Measurements from ENCODE around the gene RELN.
"Not testable (repeated sequence)": the region's sequence is repeated elsewhere in the genome, so short reads cannot be mapped to it uniquely, and the experiment has no call there.

Gene RELN

GRCh38 chr7:103784646-103785286 lies 204.7 kb downstream of the RELN start:
- Histone ChIP-seq H4K20me1 (ENCODE audit: insufficient read depth, low read length, poor library complexity, severe bottlenecking) (no peaks in the 10 kb centered on the region), H3K4me2 (ENCODE audit: low read depth, low read length, poor library complexity, severe bottlenecking) (no peak overlapping the region), H3K79me2 (ENCODE audit: insufficient read depth, low read length) (no peaks in the 10 kb centered on the region), H3K4me3 (ENCODE audit: low read length, poor library complexity, severe bottlenecking) (no peak overlapping the region), H3K27me3 (ENCODE audit: insufficient read depth, low read length, poor library complexity, severe bottlenecking) (no peaks in the 10 kb centered on the region), H2AFZ (ENCODE audit: low read length) (no peak overlapping the region), H3F3A (ENCODE audit: low read depth) (no peaks in the 10 kb centered on the region), H3K9ac (ENCODE audit: low read depth, low read length, poor library complexity, severe bottlenecking) (no peak overlapping the region), H3K4me1 (ENCODE audit: insufficient read depth, low read length, poor library complexity, severe bottlenecking) (no peaks in the 10 kb centered on the region), H3K36me3 (ENCODE audit: insufficient read depth, low read length) (no peaks in the 10 kb centered on the region), H3K9me2 (replicated peaks; ENCODE audit: low read depth, low read length) (no peaks in the 10 kb centered on the region), H3K9me3 (ENCODE audit: insufficient read depth, low read depth, low read length) (no peaks in the 10 kb centered on the region)
- TF ChIP-seq EZH2phosphoT487 (IDR thresholded peaks at IDR 0.05; ENCODE audit: borderline replicate concordance) (no peak), CTCF (conservative IDR thresholded peaks at IDR 0.05; ENCODE audit: low read length) (no peak)

- no peaks in the 10 kb centered on the region for H3K27me3 ChIP-seq (ENCODE audit: insufficient read depth, low read length, poor library complexity, severe bottlenecking)
- no peak overlapping the region for H2AFZ ChIP-seq (ENCODE audit: low read length)
- H3K9me3 ChIP-seq (ENCODE audit: insufficient read depth, low read depth, low read length) = no peaks in the 10 kb centered on the region
- no peaks in the 10 kb centered on the region for H3K79me2 ChIP-seq (ENCODE audit: insufficient read depth, low read length)
- H3K9ac ChIP-seq (ENCODE audit: low read depth, low read length, poor library complexity, severe bottlenecking) = no peak overlapping the region
- no peak overlapping the region for H3K4me2 ChIP-seq (ENCODE audit: low read depth, low read length, poor library complexity, severe bottlenecking)
- H3F3A ChIP-seq (ENCODE audit: low read depth) = no peaks in the 10 kb centered on the region
- H3K4me3 ChIP-seq (ENCODE audit: low read length, poor library complexity, severe bottlenecking) = no peak overlapping the region
- H3K4me1 ChIP-seq (ENCODE audit: insufficient read depth, low read length, poor library complexity, severe bottlenecking) = no peaks in the 10 kb centered on the region
- H3K36me3 ChIP-seq (ENCODE audit: insufficient read depth, low read length) = no peaks in the 10 kb centered on the region
- TF ChIP-seq EZH2phosphoT487 (IDR thresholded peaks at IDR 0.05; ENCODE audit: borderline replicate concordance) = no peak
- no peak for TF ChIP-seq CTCF (conservative IDR thresholded peaks at IDR 0.05; ENCODE audit: low read length)
- H4K20me1 ChIP-seq (ENCODE audit: insufficient read depth, low read length, poor library complexity, severe bottlenecking) = no peaks in the 10 kb centered on the region
- no peaks in the 10 kb centered on the region for H3K9me2 ChIP-seq (replicated peaks; ENCODE audit: low read depth, low read length)
Observed at GRCh38 chr7:103781409-103781808, 208.0 kb downstream of the RELN start.

DNA sequence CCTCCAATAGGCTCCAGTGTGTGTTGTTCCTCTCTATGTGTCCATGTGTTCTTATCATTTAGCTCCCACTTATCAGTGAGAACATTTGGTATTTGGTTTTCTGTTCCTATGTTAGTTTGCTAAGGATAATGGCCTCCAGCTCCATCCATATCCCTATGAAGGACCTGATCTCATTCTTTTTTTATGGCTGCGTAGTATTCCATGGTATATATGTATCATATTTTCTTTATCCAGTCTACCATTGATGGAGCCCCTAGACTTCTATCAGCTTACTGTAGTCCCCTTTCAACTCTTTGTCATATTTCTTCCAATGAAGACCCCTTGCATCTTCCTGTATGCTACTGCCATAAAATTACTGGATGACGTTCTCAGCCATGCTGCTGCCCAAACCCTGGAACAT lies 208.9 kb downstream of the RELN start:
- H3K4me3 ChIP-seq (ENCODE audit: low read length, poor library complexity, severe bottlenecking); H2AFZ ChIP-seq (ENCODE audit: low read length); H3K36me3 ChIP-seq (ENCODE audit: insufficient read depth, low read length); H3K4me1 ChIP-seq (ENCODE audit: insufficient read depth, low read length, poor library complexity, severe bottlenecking); H3K79me2 ChIP-seq (ENCODE audit: insufficient read depth, low read length); H3K9ac ChIP-seq (ENCODE audit: low read depth, low read length, poor library complexity, severe bottlenecking); H3F3A ChIP-seq (ENCODE audit: low read depth); H3K4me2 ChIP-seq (ENCODE audit: low read depth, low read length, poor library complexity, severe bottlenecking); H3K27me3 ChIP-seq (ENCODE audit: insufficient read depth, low read length, poor library complexity, severe bottlenecking); H3K9me3 ChIP-seq (ENCODE audit: insufficient read depth, low read depth, low read length); H4K20me1 ChIP-seq (ENCODE audit: insufficient read depth, low read length, poor library complexity, severe bottlenecking); H3K9me2 ChIP-seq (replicated peaks; ENCODE audit: low read depth, low read length): not testable (repeated sequence)

DNA sequence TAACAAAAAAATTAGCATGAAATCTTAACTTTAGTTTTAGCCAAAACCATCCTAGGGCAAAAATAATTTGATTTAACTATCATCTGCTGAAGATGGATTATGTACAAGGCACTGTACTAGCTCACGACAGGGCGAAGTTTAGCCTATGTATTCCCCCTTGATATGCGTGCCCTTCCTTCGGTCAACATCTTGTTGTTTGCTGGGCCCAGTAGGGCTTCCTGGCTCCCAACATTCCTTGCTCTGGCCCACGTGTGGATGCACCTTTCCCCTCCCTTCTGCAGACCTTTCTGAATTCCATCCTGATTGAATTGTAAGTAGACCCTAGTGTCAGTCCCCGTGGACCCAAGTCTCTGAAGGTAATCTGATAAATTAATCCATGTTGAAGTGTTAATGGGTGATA lies 212.0 kb downstream of the RELN start:
- H3K9me3 ChIP-seq (ENCODE audit: insufficient read depth, low read depth, low read length) = no peaks in the 10 kb centered on the region
- H3K9me2 ChIP-seq (replicated peaks; ENCODE audit: low read depth, low read length) = no peaks in the 10 kb centered on the region
- no peak overlapping the region for H2AFZ ChIP-seq (ENCODE audit: low read length)
- H3K36me3 ChIP-seq (ENCODE audit: insufficient read depth, low read length) = no peaks in the 10 kb centered on the region
- H3K27me3 ChIP-seq (ENCODE audit: insufficient read depth, low read length, poor library complexity, severe bottlenecking) = no peaks in the 10 kb centered on the region
- H3K4me1 ChIP-seq (ENCODE audit: insufficient read depth, low read length, poor library complexity, severe bottlenecking) = no peaks in the 10 kb centered on the region
- no peaks in the 10 kb centered on the region for H3F3A ChIP-seq (ENCODE audit: low read depth)
- H3K4me3 ChIP-seq (ENCODE audit: low read length, poor library complexity, severe bottlenecking) = no peak overlapping the region
- H3K9ac ChIP-seq (ENCODE audit: low read depth, low read length, poor library complexity, severe bottlenecking) = no peak overlapping the region
- H3K79me2 ChIP-seq (ENCODE audit: insufficient read depth, low read length) = no peaks in the 10 kb centered on the region
- TF ChIP-seq EZH2phosphoT487 (IDR thresholded peaks at IDR 0.05; ENCODE audit: borderline replicate concordance) = no peak
- TF ChIP-seq CTCF (conservative IDR thresholded peaks at IDR 0.05; ENCODE audit: low read length) = no peak
- H4K20me1 ChIP-seq (ENCODE audit: insufficient read depth, low read length, poor library complexity, severe bottlenecking) = no peaks in the 10 kb centered on the region
- no peak overlapping the region for H3K4me2 ChIP-seq (ENCODE audit: low read depth, low read length, poor library complexity, severe bottlenecking)
